D721Med (cell line): Measurements from ENCODE around the gene SLC16A12.

Source experiments
- DNase-seq: peaks from one replicate; pipeline ENCODE4 v3.0.0; 2011; ENCODE audit warnings: low spot score; ENCODE audit not compliant: insufficient read length
- FAIRE-seq: peaks from 2 replicates; lab custom pipeline; 2011; peaks lifted over from hg19 to GRCh38; lab: Jason Lieb, UNC
- TF ChIP-seq, protein P1 (sequence below): IDR thresholded peaks from 2 replicates; pipeline ENCODE4 v1.5.1; 2012; ENCODE audit warnings: mild to moderate bottlenecking, control low read depth; ENCODE audit not compliant: insufficient read depth; ENCODE audit errors: missing control alignments

The SLC16A12 gene

GRCh38 chr10:89389254-89389653 lies 146.1 kb downstream of the SLC16A12 start:
- DNase-seq, result no peak
- TF ChIP-seq, protein P1, sequence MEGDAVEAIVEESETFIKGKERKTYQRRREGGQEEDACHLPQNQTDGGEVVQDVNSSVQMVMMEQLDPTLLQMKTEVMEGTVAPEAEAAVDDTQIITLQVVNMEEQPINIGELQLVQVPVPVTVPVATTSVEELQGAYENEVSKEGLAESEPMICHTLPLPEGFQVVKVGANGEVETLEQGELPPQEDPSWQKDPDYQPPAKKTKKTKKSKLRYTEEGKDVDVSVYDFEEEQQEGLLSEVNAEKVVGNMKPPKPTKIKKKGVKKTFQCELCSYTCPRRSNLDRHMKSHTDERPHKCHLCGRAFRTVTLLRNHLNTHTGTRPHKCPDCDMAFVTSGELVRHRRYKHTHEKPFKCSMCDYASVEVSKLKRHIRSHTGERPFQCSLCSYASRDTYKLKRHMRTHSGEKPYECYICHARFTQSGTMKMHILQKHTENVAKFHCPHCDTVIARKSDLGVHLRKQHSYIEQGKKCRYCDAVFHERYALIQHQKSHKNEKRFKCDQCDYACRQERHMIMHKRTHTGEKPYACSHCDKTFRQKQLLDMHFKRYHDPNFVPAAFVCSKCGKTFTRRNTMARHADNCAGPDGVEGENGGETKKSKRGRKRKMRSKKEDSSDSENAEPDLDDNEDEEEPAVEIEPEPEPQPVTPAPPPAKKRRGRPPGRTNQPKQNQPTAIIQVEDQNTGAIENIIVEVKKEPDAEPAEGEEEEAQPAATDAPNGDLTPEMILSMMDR, result no peak
- no peak for FAIRE-seq

- DNase-seq, result no peak
- FAIRE-seq, result no peak
Observed at GRCh38 chr10:89388806-89389205, 146.6 kb downstream of the SLC16A12 start.

GRCh38 chr10:89384474-89385340 lies 150.7 kb downstream of the SLC16A12 start:
- no peak for DNase-seq
- no peak for FAIRE-seq
- TF ChIP-seq, protein P1, result no peak

More at GRCh38 chr10:89388806-89389205, 146.6 kb downstream of the SLC16A12 start:
- TF ChIP-seq, protein P1, result no peak

- DNase-seq (no peak), FAIRE-seq (no peak)
- TF ChIP-seq, protein P1, result no peak
Observed at GRCh38 chr10:89382757-89383156, 152.6 kb downstream of the SLC16A12 start.
